ENCODE data around the gene FHAD1. TPM values are rescaled to one million over a fixed set of nuclear protein-coding genes. Genes with fewer than 3 reads are reported as not detected.
A peak's percentile ranks its signal among the peaks of the same experiment; 100 is the strongest.

FHAD1 gene
- 1.1 TPM for polyA plus RNA-seq (2013, experiment 1 of 2)
- polyA plus RNA-seq (2013, experiment 2 of 2) = 1.8 TPM

GRCh38 chr1:15246960-15247614 lies at the start of gene FHAD1:
TSS of gene FHAD1 (plus strand) at chr1:15247223. CDS start at chr1:15251785, 4,562 bp downstream.
- H3K4me3 ChIP-seq (ENCODE audit: low read length) = peak within 1 kb of the TSS; percentile 58
- H3K27ac ChIP-seq (ENCODE audit: low read depth, low read length) = no peak within 1 kb of the TSS
- H3K27me3 ChIP-seq (ENCODE audit: insufficient read depth, low read length) = no peaks in the 10 kb centered on the region
- H3K4me1 ChIP-seq (ENCODE audit: insufficient read depth, low read length) = peaks cover 23% of the 10 kb centered on the region
- H3K9me3 ChIP-seq (ENCODE audit: insufficient read depth, low read depth, low read length) = no peaks in the 10 kb centered on the region
- H3K9ac ChIP-seq (ENCODE audit: low read depth, low read length) = peak within 1 kb of the TSS; percentile 32
- WGBS = 6% methylated on average over 55 of the region's 55 CpGs
- H3K36me3 ChIP-seq (ENCODE audit: insufficient read depth, low read length) = no peaks in the 10 kb centered on the region

- WGBS = 93% methylated on average over 12 of the region's 12 CpGs
- Histone ChIP-seq H3K9ac (ENCODE audit: low read depth, low read length) (no peak overlapping the region), H3K36me3 (ENCODE audit: insufficient read depth, low read length) (no peaks in the 10 kb centered on the region), H3K9me3 (ENCODE audit: insufficient read depth, low read depth, low read length) (no peaks in the 10 kb centered on the region), H3K27me3 (ENCODE audit: insufficient read depth, low read length) (no peaks in the 10 kb centered on the region), H3K4me3 (ENCODE audit: low read length) (no peak overlapping the region), H3K27ac (ENCODE audit: low read depth, low read length) (peak overlapping the region; percentile 59; the same call in 1 of the 2 replicates), H3K4me1 (ENCODE audit: insufficient read depth, low read length) (peaks cover 20% of the 10 kb centered on the region; the same call in 1 of the 2 replicates)
Observed at GRCh38 chr1:15197591-15198447, 49.2 kb upstream of the FHAD1 start.

- H3K9ac ChIP-seq (ENCODE audit: low read depth, low read length) = no peak overlapping the region
- no peaks in the 10 kb centered on the region for H3K27me3 ChIP-seq (ENCODE audit: insufficient read depth, low read length)
- no peak overlapping the region for H3K4me3 ChIP-seq (ENCODE audit: low read length)
- H3K27ac ChIP-seq (ENCODE audit: low read depth, low read length) = no peak overlapping the region
- no peaks in the 10 kb centered on the region for H3K36me3 ChIP-seq (ENCODE audit: insufficient read depth, low read length)
- peaks cover 20% of the 10 kb centered on the region; the same call in 1 of the 2 replicates for H3K4me1 ChIP-seq (ENCODE audit: insufficient read depth, low read length)
- H3K9me3 ChIP-seq (ENCODE audit: insufficient read depth, low read depth, low read length) = no peaks in the 10 kb centered on the region
- 95% methylated on average over 8 of the region's 8 CpGs for WGBS
Observed at GRCh38 chr1:15198684-15199083, 48.3 kb upstream of the FHAD1 start.

GRCh38 chr1:15201221-15201620 lies 45.8 kb upstream of the FHAD1 start:
- no peaks in the 10 kb centered on the region for H3K9me3 ChIP-seq (ENCODE audit: insufficient read depth, low read depth, low read length)
- H3K9ac ChIP-seq (ENCODE audit: low read depth, low read length) = no peak overlapping the region
- 91% methylated on average over 2 of the region's 4 CpGs for WGBS
- no peaks in the 10 kb centered on the region for H3K27me3 ChIP-seq (ENCODE audit: insufficient read depth, low read length)
- H3K27ac ChIP-seq (ENCODE audit: low read depth, low read length) = no peak overlapping the region
- no peak overlapping the region for H3K4me3 ChIP-seq (ENCODE audit: low read length)
- no peaks in the 10 kb centered on the region for H3K36me3 ChIP-seq (ENCODE audit: insufficient read depth, low read length)
- peaks cover 27% of the 10 kb centered on the region for H3K4me1 ChIP-seq (ENCODE audit: insufficient read depth, low read length)

GRCh38 chr1:15201849-15202551 lies 45.0 kb upstream of the FHAD1 start:
- Histone ChIP-seq H3K9me3 (ENCODE audit: insufficient read depth, low read depth, low read length) (no peaks in the 10 kb centered on the region), H3K27ac (ENCODE audit: low read depth, low read length) (no peak overlapping the region), H3K36me3 (ENCODE audit: insufficient read depth, low read length) (no peaks in the 10 kb centered on the region), H3K9ac (ENCODE audit: low read depth, low read length) (no peak overlapping the region), H3K4me3 (ENCODE audit: low read length) (no peak overlapping the region), H3K4me1 (ENCODE audit: insufficient read depth, low read length) (peaks cover 28% of the 10 kb centered on the region), H3K27me3 (ENCODE audit: insufficient read depth, low read length) (no peaks in the 10 kb centered on the region)
- 86% methylated on average over 13 of the region's 13 CpGs for WGBS

GRCh38 chr1:15204931-15205330 lies 42.1 kb upstream of the FHAD1 start:
- H3K36me3 ChIP-seq (ENCODE audit: insufficient read depth, low read length) = no peaks in the 10 kb centered on the region
- H3K4me3 ChIP-seq (ENCODE audit: low read length) = no peak overlapping the region
- no peak overlapping the region for H3K27ac ChIP-seq (ENCODE audit: low read depth, low read length)
- no peaks in the 10 kb centered on the region for H3K9me3 ChIP-seq (ENCODE audit: insufficient read depth, low read depth, low read length)
- no peak overlapping the region for H3K9ac ChIP-seq (ENCODE audit: low read depth, low read length)
- H3K4me1 ChIP-seq (ENCODE audit: insufficient read depth, low read length) = peaks cover 32% of the 10 kb centered on the region
- no peaks in the 10 kb centered on the region for H3K27me3 ChIP-seq (ENCODE audit: insufficient read depth, low read length)
- 92% methylated on average over 7 of the region's 7 CpGs for WGBS

- 90% methylated on average over 12 of the region's 12 CpGs for WGBS
- Histone ChIP-seq H3K9ac (ENCODE audit: low read depth, low read length) (peak overlapping the region; percentile 36; the same call in 1 of the 2 replicates), H3K27me3 (ENCODE audit: insufficient read depth, low read length) (no peaks in the 10 kb centered on the region), H3K4me1 (ENCODE audit: insufficient read depth, low read length) (peaks cover 29% of the 10 kb centered on the region), H3K9me3 (ENCODE audit: insufficient read depth, low read depth, low read length) (no peaks in the 10 kb centered on the region), H3K27ac (ENCODE audit: low read depth, low read length) (peak overlapping the region; percentile 86; the same call in 1 of the 2 replicates), H3K4me3 (ENCODE audit: low read length) (no peak overlapping the region), H3K36me3 (ENCODE audit: insufficient read depth, low read length) (no peaks in the 10 kb centered on the region)
Observed at GRCh38 chr1:15205586-15206346, 41.3 kb upstream of the FHAD1 start.

- 31% methylated on average over 8 of the region's 8 CpGs for WGBS
- no peaks in the 10 kb centered on the region for H3K36me3 ChIP-seq (ENCODE audit: insufficient read depth, low read length)
- peak overlapping the region; percentile 28 for H3K4me3 ChIP-seq (ENCODE audit: low read length)
- peaks cover 26% of the 10 kb centered on the region for H3K4me1 ChIP-seq (ENCODE audit: insufficient read depth, low read length)
- H3K27me3 ChIP-seq (ENCODE audit: insufficient read depth, low read length) = no peaks in the 10 kb centered on the region
- peak overlapping the region; percentile 86 for H3K27ac ChIP-seq (ENCODE audit: low read depth, low read length)
- peak overlapping the region; percentile 36 for H3K9ac ChIP-seq (ENCODE audit: low read depth, low read length)
- H3K9me3 ChIP-seq (ENCODE audit: insufficient read depth, low read depth, low read length) = no peaks in the 10 kb centered on the region
Observed at GRCh38 chr1:15206418-15207030, 40.5 kb upstream of the FHAD1 start.

- no peaks in the 10 kb centered on the region for H3K9me3 ChIP-seq (ENCODE audit: insufficient read depth, low read depth, low read length)
- WGBS = 35% methylated on average over 25 of the region's 25 CpGs
- H3K27me3 ChIP-seq (ENCODE audit: insufficient read depth, low read length) = no peaks in the 10 kb centered on the region
- peak overlapping the region; percentile 86 for H3K27ac ChIP-seq (ENCODE audit: low read depth, low read length)
- H3K36me3 ChIP-seq (ENCODE audit: insufficient read depth, low read length) = no peaks in the 10 kb centered on the region
- peaks cover 26% of the 10 kb centered on the region for H3K4me1 ChIP-seq (ENCODE audit: insufficient read depth, low read length)
- H3K9ac ChIP-seq (ENCODE audit: low read depth, low read length) = peak overlapping the region; percentile 29; the same call in 1 of the 2 replicates
- peak overlapping the region; percentile 28 for H3K4me3 ChIP-seq (ENCODE audit: low read length)
Observed at GRCh38 chr1:15207031-15207828, 39.8 kb upstream of the FHAD1 start.
